Ishikawa (cell line): ENCODE results near the gene DLEU7.

ENCODE experiments used
- CEBPB ChIP-seq: IDR thresholded peaks from 2 replicates; pipeline ENCODE4 v1.6.1; 2012
- RAD21 ChIP-seq: IDR thresholded peaks from 2 replicates; pipeline ENCODE4 v1.6.1; 2012; ENCODE audit warnings: low read depth
- REST ChIP-seq: IDR thresholded peaks from 2 replicates; pipeline ENCODE4 v1.6.1; 2012; ENCODE audit warnings: low read depth, mild to moderate bottlenecking
- YY1 ChIP-seq: IDR thresholded peaks from 2 replicates; pipeline ENCODE4 v1.6.1; 2012; ENCODE audit warnings: low read depth
- ZBTB7A ChIP-seq: IDR thresholded peaks from 2 replicates; pipeline ENCODE4 v1.6.1; 2012; ENCODE audit warnings: low read depth

- TF ChIP-seq RAD21 (no peak), YY1 (no peak), REST (no peak), CEBPB (no peak), ZBTB7A (no peak)
Measured at GRCh38 chr13:50884265-50884664, 40.8 kb upstream of the DLEU7 start.
